RWPE2 (cell line): ENCODE data around the gene IL21R.

Experiments used
- ATAC-seq: fragments of 200-7000 bp; cut with Tn5 transposase; 3 replicates; pipeline ENCODE4 v1.9.1; 2021; ENCODE audit warnings: low read depth
- DNase-seq: peaks from one replicate; pipeline ENCODE4 v3.0.0-alpha.2; 2020; ENCODE audit warnings: low spot score
- H3K27ac ChIP-seq: fragments of 450-650 bp; 2 replicates; pipeline ENCODE4 v1.5.1; 2017; ENCODE audit warnings: mild to moderate bottlenecking; ENCODE audit not compliant: poor library complexity, severe bottlenecking
- H3K27me3 ChIP-seq: fragments of 250-450 bp; sonication (Bioruptor Pico); 2 replicates; pipeline ENCODE4 v1.5.1; 2021; ENCODE audit warnings: mild to moderate bottlenecking, moderate library complexity; ENCODE audit not compliant: insufficient read depth, poor library complexity, severe bottlenecking
- H3K36me3 ChIP-seq: fragments of 250-450 bp; sonication (Bioruptor Pico); 2 replicates; pipeline ENCODE4 v1.5.1; 2020; ENCODE audit warnings: low read depth, mild to moderate bottlenecking, moderate library complexity
- H3K4me1 ChIP-seq: fragments of 250-450 bp; sonication (Bioruptor Pico); 2 replicates; pipeline ENCODE4 v1.5.1; 2021; ENCODE audit warnings: mild to moderate bottlenecking, moderate library complexity; ENCODE audit not compliant: insufficient read depth, poor library complexity, severe bottlenecking
- H3K4me3 ChIP-seq: fragments of 250-450 bp; sonication (Bioruptor Pico); 2 replicates; pipeline ENCODE4 v1.5.1; 2021; ENCODE audit warnings: mild to moderate bottlenecking, moderate library complexity; ENCODE audit not compliant: severe bottlenecking
- H3K9me3 ChIP-seq: fragments of 250-450 bp; sonication (Bioruptor Pico); 2 replicates; pipeline ENCODE4 v1.5.1; 2021; ENCODE audit warnings: mild to moderate bottlenecking, moderate library complexity; ENCODE audit not compliant: severe bottlenecking
- TF ChIP-seq, protein P1 (sequence below): fragments of 450-650 bp; IDR thresholded peaks from one replicate; pipeline ENCODE4 v1.5.1; 2017; ENCODE audit warnings: mild to moderate bottlenecking, moderate library complexity; ENCODE audit not compliant: poor library complexity, severe bottlenecking

The IL21R gene

DNA sequence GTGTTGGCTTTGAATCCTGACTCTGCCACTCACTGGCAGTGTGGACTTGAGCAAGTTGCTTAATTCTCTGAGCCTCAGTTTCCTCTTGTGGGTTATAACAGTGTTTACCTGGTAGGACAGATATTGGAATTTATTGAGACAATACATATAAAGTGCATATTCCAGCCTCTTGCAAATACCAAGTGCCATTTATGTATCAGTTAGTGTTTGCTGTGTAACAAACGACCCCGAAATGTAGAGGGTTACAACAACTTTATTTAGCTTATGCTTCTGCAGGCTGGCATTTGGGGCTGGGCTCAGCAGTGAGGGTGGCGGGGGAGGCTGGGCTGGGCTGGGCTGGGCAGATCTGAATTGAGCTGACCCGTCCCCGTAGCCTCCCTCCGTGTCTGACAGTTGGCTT lies 42.4 kb upstream of the IL21R start:
- DNase-seq (no peak), ATAC-seq (no peak)
- Histone ChIP-seq H3K4me3 (no peak overlapping the region), H3K4me1 (peaks cover 12% of the 10 kb centered on the region), H3K27me3 (no peaks in the 10 kb centered on the region), H3K36me3 (peaks cover 83% of the 10 kb centered on the region), H3K9me3 (no peaks in the 10 kb centered on the region), H3K27ac (no peak overlapping the region)
- TF ChIP-seq, protein P1, sequence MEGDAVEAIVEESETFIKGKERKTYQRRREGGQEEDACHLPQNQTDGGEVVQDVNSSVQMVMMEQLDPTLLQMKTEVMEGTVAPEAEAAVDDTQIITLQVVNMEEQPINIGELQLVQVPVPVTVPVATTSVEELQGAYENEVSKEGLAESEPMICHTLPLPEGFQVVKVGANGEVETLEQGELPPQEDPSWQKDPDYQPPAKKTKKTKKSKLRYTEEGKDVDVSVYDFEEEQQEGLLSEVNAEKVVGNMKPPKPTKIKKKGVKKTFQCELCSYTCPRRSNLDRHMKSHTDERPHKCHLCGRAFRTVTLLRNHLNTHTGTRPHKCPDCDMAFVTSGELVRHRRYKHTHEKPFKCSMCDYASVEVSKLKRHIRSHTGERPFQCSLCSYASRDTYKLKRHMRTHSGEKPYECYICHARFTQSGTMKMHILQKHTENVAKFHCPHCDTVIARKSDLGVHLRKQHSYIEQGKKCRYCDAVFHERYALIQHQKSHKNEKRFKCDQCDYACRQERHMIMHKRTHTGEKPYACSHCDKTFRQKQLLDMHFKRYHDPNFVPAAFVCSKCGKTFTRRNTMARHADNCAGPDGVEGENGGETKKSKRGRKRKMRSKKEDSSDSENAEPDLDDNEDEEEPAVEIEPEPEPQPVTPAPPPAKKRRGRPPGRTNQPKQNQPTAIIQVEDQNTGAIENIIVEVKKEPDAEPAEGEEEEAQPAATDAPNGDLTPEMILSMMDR, result no peak

GRCh38 chr16:27361987-27362386 lies 40.0 kb upstream of the IL21R start:
- no peak overlapping the region for H3K27ac ChIP-seq
- peaks cover 65% of the 10 kb centered on the region for H3K36me3 ChIP-seq
- peaks cover 23% of the 10 kb centered on the region for H3K4me1 ChIP-seq
- H3K4me3 ChIP-seq, result no peak overlapping the region
- ATAC-seq (no peak), DNase-seq (no peak)
- H3K9me3 ChIP-seq, result no peaks in the 10 kb centered on the region
- H3K27me3 ChIP-seq, result no peaks in the 10 kb centered on the region
- TF ChIP-seq, protein P1, result no peak

GRCh38 chr16:27362570-27363245 lies 39.3 kb upstream of the IL21R start:
- no peak for ATAC-seq
- Histone ChIP-seq H3K27ac (no peak overlapping the region), H3K9me3 (no peaks in the 10 kb centered on the region), H3K4me1 (peaks cover 25% of the 10 kb centered on the region), H3K27me3 (no peaks in the 10 kb centered on the region), H3K4me3 (no peak overlapping the region), H3K36me3 (peaks cover 59% of the 10 kb centered on the region)
- TF ChIP-seq, protein P1, result no peak
- DNase-seq, result no peak

DNA sequence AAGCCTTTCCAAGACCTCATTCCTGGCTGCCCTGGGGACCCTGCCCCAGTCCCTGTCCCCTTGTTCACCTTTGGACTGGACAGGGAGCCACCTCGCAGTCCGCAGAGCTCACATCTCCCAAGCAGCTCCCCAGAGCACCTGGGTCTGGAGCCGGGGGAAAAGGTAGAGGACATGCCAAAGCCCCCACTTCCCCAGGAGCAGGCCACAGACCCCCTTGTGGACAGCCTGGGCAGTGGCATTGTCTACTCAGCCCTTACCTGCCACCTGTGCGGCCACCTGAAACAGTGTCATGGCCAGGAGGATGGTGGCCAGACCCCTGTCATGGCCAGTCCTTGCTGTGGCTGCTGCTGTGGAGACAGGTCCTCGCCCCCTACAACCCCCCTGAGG lies 38.7 kb upstream of the IL21R start:
- TF ChIP-seq, protein P1, result no peak
- Histone ChIP-seq H3K4me1 (peaks cover 28% of the 10 kb centered on the region), H3K27me3 (no peaks in the 10 kb centered on the region), H3K9me3 (no peaks in the 10 kb centered on the region), H3K27ac (no peak overlapping the region), H3K4me3 (no peak overlapping the region), H3K36me3 (peaks cover 53% of the 10 kb centered on the region)
- no peak for ATAC-seq
- DNase-seq, result no peak

DNA sequence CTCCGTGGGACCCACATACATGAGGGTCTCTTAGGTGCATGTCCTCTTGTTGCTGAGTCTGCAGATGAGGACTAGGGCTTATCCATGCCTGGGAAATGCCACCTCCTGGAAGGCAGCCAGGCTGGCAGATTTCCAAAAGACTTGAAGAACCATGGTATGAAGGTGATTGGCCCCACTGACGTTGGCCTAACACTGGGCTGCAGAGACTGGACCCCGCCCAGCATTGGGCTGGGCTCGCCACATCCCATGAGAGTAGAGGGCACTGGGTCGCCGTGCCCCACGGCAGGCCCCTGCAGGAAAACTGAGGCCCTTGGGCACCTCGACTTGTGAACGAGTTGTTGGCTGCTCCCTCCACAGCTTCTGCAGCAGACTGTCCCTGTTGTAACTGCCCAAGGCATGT lies 38.2 kb upstream of the IL21R start:
- TF ChIP-seq, protein P1, result no peak
- Histone ChIP-seq H3K4me3 (no peak overlapping the region), H3K36me3 (peaks cover 48% of the 10 kb centered on the region), H3K4me1 (peaks cover 28% of the 10 kb centered on the region), H3K9me3 (no peaks in the 10 kb centered on the region), H3K27ac (peak overlapping the region; percentile 72), H3K27me3 (no peaks in the 10 kb centered on the region)
- DNase-seq, result no peak
- ATAC-seq, result no peak
